Lung (tissue), 12 donors: Measurements from ENCODE around the gene RABL3. TPM values are rescaled to one million over a fixed set of nuclear protein-coding genes. Genes with fewer than 3 reads are reported as not detected.
"Not testable (repeated sequence)": the region's sequence is repeated elsewhere in the genome, so short reads cannot be mapped to it uniquely, and the experiment has no call there.

Experiments used
- ATAC-seq: fragments of 200-7000 bp; cut with Tn5 transposase; one replicate; pipeline ENCODE4 v1.9.1; 2020; ENCODE audit warnings: moderate number of reproducible peaks; ENCODE audit not compliant: insufficient read depth, low FRiP score
- DNase-seq, 3 donors: peaks; one replicate each; pipeline ENCODE4 v3.0.0-alpha.2; 2013 to 2017
- H3K27ac ChIP-seq, 2 donors: one replicate each; pipeline ENCODE4 v1.5.1; 2013; ENCODE audit warnings: mild to moderate bottlenecking in 2 of 2, moderate library complexity in 2 of 2, control low read depth in 1 of 2, inconsistent platforms in 1 of 2, low read depth in 1 of 2, low read length in 1 of 2
- H3K27me3 ChIP-seq, 3 donors: one replicate each; pipeline ENCODE4 v1.5.1; 2013; ENCODE audit warnings: low read length in 2 of 3; ENCODE audit not compliant: control insufficient read depth in 3 of 3, insufficient read depth in 3 of 3
- H3K36me3 ChIP-seq, 4 donors: one replicate each; pipeline ENCODE4 v1.5.1; 2013; ENCODE audit warnings: low read length in 4 of 4, mild to moderate bottlenecking in 1 of 4, moderate library complexity in 1 of 4; ENCODE audit not compliant: control insufficient read depth in 4 of 4, insufficient read depth in 4 of 4
- H3K4me1 ChIP-seq, 5 donors: one replicate each; pipeline ENCODE4 v1.5.1; 2013; ENCODE audit warnings: low read length in 5 of 5, mild to moderate bottlenecking in 2 of 5, moderate library complexity in 1 of 5; ENCODE audit not compliant: control insufficient read depth in 5 of 5, insufficient read depth in 5 of 5
- H3K4me3 ChIP-seq: one replicate; pipeline ENCODE4 v1.5.1; 2013; ENCODE audit warnings: mild to moderate bottlenecking, control low read depth, moderate library complexity
- H3K9ac ChIP-seq, 2 donors: one replicate each; pipeline ENCODE4 v1.5.1; 2013; ENCODE audit warnings: low read length in 2 of 2, control low read depth in 1 of 2; ENCODE audit not compliant: insufficient read depth in 1 of 2
- H3K9me3 ChIP-seq, 4 donors: one replicate each; pipeline ENCODE4 v1.5.1; 2013; ENCODE audit warnings: low read length in 3 of 4, mild to moderate bottlenecking in 1 of 4, moderate library complexity in 1 of 4; ENCODE audit not compliant: control insufficient read depth in 4 of 4, insufficient read depth in 3 of 4
- CTCF ChIP-seq: IDR thresholded peaks from 2 replicates; pipeline ENCODE4 v1.5.1; 2012; ENCODE audit warnings: mild to moderate bottlenecking; ENCODE audit errors: control extremely low read depth, extremely low read depth
- WGBS, 2 donors: extraction: QIAGEN DNeasy Blood & Tissue Kit; methylation state at CpG; one replicate each; pipeline ENCODE4 v1.1.7; 2013; 5-methylcytosine and 5-hydroxymethylcytosine counted together
- polyA plus RNA-seq, 2 donors: library from polyadenylated mRNA; stranded (reverse); fragments of 200-250 nt; gene quantifications; one replicate each; pipeline ENCODE4 v1.2.1, GENCODE V29; 2013
- total RNA-seq, 2 donors: library from RNA; depleted of rRNA in 1 of 2; stranded (reverse); fragments of >200 nt in 1 of 2; gene quantifications; one replicate each; pipeline ENCODE4 v1.2.1, GENCODE V29; 2014 to 2021
- donor health status: control.
- donor health status: control.
- donor health status: Bipolar disorder and iron deficiency.
- donor health status: healthy.
- donor health status: DM: yes; HTN: yes; CAD: no.

RABL3 gene
- total and polyA plus RNA-seq, 4 donors: 4.3 to 17.1 (median 14.0) TPM

GRCh38 chr3:120678331-120678947 lies 63.9 kb downstream of the RABL3 start:
- H3K4me3 ChIP-seq: no peak overlapping the region
- no peak for TF ChIP-seq CTCF

GRCh38 chr3:120677193-120677592 lies 65.1 kb downstream of the RABL3 start:
- H3K9me3 ChIP-seq, H3K27me3 ChIP-seq, DNase-seq, H3K9ac ChIP-seq, H3K4me1 ChIP-seq, H3K27ac ChIP-seq, H3K36me3 ChIP-seq, H3K4me3 ChIP-seq, ATAC-seq: not testable (repeated sequence)
- WGBS, 2 donors: 93 to 98% methylated on average over 7 of the region's 7 CpGs

More at GRCh38 chr3:120678331-120678947, 63.9 kb downstream of the RABL3 start:
- H3K27ac ChIP-seq: no peak overlapping the region
- peak; percentile 92 for ATAC-seq
- H3K4me1 ChIP-seq: peaks cover 0 to 7% (median 0%) of the 10 kb centered on the region in 5 donors
- no peak overlapping the region for H3K9ac ChIP-seq
- peak; percentile 69 to 89 (median 76) for DNase-seq
- WGBS, 2 donors: 5 to 6% methylated on average over 6 of the region's 6 CpGs
- no peaks in the 10 kb centered on the region for H3K9me3 ChIP-seq
- H3K36me3 ChIP-seq: no peaks in the 10 kb centered on the region
- H3K27me3 ChIP-seq: no peaks in the 10 kb centered on the region

- Histone ChIP-seq H3K4me1 (peaks cover 0 to 1% (median 0%) of the 10 kb centered on the region in 5 donors), H3K9ac (no peak overlapping the region), H3K9me3 (no peaks in the 10 kb centered on the region), H3K36me3 (no peaks in the 10 kb centered on the region), H3K27me3 (no peaks in the 10 kb centered on the region), H3K27ac (no peak overlapping the region), H3K4me3 (no peak overlapping the region)
- DNase-seq: no peak
- ATAC-seq: no peak
- no peak for TF ChIP-seq CTCF
- 36 to 87% methylated on average over 2 of the region's 2 CpGs for WGBS, 2 donors
These were observed 69.2 kb downstream of the RABL3 start for GRCh38 chr3:120673116-120673515.

DNA sequence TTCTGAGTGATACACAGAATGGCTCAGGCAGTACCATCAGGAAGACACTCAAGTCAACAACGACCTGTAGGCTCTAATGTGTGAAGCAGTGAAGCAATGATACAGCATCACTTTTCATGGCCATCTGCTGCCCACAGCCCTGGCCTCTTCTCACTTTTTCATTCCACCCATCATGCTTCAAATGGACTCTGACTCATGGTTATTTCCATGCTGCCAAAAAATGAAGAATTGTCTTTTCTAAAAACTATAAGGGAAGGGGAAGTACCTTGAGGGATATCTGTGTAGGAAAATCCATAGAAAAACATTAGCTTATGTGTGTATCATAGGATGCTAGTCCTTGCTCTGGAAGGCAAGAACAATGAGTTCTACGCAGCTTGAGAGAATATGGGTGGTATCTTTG lies 71.7 kb downstream of the RABL3 start:
- H3K4me3 ChIP-seq: no peak overlapping the region

More for the DNA sequence above, 71.7 kb downstream of the RABL3 start:
- WGBS, 2 donors: 84 to 88% methylated on average over 2 of the region's 2 CpGs
- TF ChIP-seq CTCF: no peak
- Histone ChIP-seq H3K4me1 (no peaks in the 10 kb centered on the region), H3K9me3 (no peaks in the 10 kb centered on the region), H3K27me3 (no peaks in the 10 kb centered on the region), H3K27ac (no peak overlapping the region), H3K9ac (no peak overlapping the region), H3K36me3 (no peaks in the 10 kb centered on the region)
- DNase-seq (no peak), ATAC-seq (no peak)
